ENCODE measurements around the gene ANAPC7.
"Not testable (repeated sequence)": the region's sequence is repeated elsewhere in the genome, so short reads cannot be mapped to it uniquely, and the experiment has no call there.

The ANAPC7 gene

DNA sequence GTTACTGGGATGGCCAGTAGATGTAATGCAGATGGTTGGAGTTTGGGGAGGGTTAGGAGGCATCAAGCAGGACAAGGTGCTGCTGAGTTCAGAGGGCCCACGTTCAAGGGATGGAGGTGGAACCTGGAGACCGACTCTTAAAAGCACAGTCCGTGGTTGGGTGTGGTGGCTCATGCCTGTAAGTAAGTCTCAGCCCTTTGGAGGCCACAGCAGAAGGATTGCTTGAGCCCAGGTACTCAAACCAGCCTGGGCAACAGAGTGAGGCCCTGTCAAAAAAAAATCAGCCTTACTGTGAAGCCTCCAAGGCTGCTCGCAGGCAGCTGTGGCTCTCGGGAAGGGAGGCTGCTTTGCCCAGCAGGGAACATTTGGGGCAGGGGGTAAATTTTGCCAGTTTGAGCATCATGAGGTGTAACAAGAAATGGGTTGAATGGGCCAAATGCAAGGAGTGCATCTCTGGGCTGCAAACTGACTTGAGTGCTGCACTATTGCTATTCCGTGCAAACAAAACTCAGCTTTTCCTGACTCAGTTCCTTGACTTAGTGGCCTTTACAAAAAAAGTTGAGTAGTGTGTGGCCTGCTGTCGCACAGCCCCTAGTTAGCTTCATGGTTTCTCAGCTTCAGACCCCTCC lies 55.0 kb downstream of the ANAPC7 start:
- no peak for DNase-seq

DNA sequence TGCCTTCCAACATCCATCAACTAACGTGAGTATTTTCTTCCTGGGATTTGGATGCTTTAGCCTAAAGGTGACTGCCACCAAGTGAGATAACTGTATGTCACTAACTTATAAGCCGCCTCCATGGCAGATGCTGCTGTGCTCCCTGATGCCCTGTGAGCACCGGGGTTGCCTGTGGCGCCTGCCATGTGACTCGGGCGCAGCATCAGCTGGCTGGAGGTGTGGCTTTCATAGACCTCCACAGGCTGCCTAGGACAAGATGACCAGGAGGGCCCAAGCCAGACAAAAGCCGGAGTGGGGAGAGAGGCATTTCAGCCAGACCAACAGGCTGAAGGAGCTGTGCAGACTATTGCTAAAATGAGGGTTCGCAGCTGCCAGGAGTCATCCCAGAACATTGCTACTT lies 55.7 kb downstream of the ANAPC7 start:
- DNase-seq, result no peak

DNA sequence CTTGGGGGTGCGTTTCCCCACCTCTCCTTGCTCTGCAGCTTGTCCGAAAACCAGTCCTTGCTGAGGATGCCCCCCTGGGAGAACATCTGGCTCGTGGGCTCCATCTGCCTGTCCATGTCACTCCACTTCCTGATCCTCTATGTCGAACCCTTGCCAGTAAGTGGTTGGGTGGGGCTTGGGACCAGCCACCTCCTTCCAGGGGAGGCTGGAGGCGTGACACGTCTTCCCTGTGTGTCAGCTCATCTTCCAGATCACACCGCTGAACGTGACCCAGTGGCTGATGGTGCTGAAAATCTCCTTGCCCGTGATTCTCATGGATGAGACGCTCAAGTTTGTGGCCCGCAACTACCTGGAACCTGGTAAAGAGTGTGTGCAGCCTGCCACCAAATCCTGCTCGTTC lies 57.5 kb downstream of the ANAPC7 start:
- no peak for DNase-seq

DNA sequence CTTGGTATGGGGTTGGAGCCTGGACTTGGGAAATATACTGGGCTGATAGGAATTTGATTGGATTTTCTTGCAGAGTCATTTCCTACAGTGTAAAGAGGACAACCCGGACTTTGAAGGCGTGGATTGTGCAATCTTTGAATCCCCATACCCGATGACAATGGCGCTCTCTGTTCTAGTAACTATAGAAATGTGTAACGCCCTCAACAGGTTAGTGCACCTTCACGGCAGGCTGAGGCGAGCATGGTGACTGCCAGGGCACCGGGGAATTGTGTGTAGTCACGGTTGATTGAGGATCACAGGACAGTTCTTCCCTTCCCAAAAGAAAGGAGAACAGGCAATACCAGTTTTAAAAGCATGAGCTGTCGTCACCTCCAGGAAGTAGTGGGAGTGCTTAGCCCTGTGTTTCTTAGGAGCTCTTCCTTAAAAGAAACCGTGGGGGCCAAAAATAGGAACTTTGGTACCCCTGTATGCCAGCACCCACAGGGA lies 58.3 kb downstream of the ANAPC7 start:
- DNase-seq, result no peak

DNA sequence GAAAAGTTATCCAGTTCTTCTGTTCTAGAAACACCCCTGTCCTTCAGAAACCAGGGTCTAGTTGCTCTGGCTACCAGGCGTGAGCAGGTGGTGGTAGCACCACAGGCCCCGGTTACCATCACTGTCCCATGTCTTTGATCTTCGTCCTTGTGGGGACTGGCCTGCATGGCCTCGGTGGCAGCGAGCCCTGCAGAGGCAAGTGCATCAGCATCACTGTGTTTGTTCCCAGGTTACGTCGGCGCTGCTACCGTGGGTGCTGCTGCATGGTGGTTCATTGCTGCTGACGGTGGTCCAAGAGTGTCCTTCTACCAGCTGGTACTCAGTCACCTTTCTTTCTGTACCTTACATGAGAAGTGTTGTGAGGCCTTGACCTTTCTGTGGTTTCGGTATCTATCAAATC lies 58.9 kb downstream of the ANAPC7 start:
- DNase-seq, result no peak

DNA sequence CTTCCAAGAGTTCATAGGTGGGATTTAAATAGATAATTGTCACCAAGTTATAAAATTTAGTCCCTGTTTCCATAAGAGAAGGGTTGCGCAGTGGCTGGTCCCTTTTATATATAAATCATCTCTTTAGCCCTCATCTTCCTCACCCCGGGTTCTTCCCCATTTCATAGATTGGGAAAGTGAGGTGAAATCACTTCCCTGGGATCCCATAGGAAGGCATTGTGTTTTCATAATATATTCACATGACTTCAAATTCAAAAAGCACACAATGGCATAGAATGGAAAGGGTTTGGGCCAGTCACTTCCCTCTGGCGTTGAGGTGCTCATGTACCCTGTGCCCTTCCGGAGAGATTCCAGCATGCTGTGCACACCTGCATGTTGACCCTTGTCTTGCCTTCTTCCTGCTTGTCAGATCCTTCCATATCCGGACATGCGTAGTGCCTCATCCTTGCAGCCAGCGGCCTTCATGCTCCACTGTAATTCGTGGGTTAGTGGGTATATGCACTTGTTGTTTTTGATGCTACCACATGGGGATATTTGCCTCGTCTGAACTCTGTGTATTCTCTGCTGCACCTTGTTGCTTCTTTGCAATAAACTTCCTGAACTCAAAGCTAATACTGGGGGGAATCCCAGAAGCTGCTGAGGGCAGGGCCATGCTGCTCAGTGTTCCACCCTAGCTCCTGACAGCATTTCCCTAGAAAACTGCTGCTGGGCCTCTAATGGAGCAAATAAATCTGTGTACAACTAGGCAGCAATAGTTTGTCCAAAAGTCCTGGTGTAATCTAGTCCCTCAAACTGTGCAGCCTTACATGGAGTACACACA lies 59.6 kb downstream of the ANAPC7 start:
- no peak for DNase-seq

DNA sequence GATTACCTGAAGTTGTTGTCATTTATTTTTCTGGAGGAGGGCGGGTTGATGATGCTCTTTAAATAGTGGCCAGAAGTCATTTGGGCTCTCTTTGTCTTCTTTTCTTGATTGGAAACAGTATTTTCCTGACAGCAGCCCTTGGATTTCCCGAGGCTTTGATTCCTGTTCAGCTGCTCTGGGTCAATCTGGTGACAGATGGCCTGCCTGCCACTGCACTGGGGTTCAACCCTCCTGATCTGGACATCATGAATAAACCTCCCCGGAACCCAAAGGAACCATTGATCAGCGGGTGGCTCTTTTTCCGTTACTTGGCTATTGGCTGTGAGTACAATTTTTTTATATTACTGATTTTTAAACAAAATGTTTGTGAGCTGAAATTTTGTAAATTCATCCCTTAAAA lies 60.4 kb downstream of the ANAPC7 start:
- DNase-seq, result no peak

DNA sequence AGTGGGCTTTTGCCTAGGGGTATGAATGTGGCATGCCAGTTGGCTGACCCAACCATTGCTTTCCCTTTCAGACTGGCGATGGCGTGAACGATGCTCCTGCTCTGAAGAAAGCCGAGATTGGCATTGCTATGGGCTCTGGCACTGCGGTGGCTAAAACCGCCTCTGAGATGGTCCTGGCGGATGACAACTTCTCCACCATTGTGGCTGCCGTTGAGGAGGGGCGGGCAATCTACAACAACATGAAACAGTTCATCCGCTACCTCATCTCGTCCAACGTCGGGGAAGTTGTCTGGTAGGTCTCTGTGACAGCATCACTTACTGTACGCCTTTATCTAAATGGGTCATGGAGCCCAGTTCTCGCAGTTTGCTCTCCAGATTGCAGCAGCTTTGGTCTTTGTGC lies 61.4 kb downstream of the ANAPC7 start:
- DNase-seq, result no peak

DNA sequence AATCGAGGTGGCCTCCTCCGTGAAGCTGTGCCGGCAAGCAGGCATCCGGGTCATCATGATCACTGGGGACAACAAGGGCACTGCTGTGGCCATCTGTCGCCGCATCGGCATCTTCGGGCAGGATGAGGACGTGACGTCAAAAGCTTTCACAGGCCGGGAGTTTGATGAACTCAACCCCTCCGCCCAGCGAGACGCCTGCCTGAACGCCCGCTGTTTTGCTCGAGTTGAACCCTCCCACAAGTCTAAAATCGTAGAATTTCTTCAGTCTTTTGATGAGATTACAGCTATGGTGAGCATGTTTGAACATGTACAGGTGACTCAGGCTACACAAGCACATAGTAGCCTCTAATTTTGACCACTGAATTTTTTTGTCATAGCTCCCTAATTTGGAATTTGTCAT lies 62.8 kb downstream of the ANAPC7 start:
- DNase-seq, result no peak

DNA sequence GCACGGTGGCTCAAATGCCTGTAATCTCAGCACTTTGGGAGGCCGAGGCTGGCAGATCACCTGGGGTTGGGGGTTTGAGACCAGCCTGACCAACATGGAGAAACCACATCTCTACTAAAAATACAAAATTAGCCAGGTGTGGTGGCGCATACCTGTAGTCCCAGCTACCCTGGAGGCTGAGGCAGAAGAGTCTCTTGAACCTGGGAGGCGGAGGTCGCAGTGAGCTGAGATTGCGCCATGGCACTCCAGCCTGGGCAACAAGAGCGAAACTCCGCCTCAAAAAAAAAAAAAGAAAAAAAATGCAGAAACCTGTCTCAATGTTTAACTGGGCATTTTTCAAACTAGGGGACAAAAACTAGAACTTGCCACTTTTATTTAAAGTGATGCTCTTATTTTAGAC lies 63.2 kb downstream of the ANAPC7 start:
- not testable (repeated sequence) for DNase-seq

DNA sequence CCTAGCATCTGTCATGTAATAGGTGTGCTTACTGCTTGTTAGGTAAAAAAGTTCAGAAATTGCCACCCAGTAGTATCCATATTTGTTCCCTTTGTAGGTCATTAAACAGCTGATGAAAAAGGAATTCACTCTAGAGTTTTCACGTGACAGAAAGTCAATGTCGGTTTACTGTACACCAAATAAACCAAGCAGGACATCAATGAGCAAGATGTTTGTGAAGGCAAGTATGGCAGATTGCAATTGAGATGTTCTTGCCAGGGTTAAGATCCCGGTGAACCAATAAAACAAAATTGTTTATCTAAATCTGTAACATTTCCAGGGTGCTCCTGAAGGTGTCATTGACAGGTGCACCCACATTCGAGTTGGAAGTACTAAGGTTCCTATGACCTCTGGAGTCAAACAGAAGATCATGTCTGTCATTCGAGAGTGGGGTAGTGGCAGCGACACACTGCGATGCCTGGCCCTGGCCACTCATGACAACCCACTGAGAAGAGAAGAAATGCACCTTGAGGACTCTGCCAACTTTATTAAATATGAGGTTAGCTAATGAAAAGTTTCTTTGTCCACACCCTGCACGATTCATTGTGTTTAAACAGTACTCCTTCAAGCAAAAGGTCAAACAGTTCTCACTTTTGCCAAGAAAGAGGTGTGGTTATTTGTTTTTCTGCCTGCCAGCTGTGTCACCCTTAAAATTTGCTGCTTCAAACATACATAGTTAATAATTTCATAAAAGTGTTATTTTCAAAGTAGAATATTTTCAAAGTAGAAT lies 64.1 kb downstream of the ANAPC7 start:
- DNase-seq, result no peak

DNA sequence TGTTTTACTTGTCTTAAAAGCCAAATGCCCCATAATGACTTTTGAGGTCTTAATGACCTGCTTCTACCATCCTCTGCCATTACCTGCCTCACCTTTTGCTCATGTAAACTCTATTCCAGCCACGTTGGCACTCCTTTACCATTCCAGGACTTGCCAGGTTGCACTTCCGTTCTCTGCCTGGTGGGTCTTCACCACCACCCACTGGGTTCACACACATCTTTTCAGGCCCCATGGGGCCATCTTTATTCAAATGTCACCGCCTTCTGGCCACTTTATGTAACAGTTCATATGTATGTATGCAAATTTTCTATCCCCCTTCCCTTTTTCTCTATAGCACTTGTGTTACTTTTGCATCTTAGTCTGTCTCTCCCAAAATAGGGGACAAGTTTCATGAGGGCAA lies 64.8 kb downstream of the ANAPC7 start:
- peak; percentile 26 for DNase-seq

DNA sequence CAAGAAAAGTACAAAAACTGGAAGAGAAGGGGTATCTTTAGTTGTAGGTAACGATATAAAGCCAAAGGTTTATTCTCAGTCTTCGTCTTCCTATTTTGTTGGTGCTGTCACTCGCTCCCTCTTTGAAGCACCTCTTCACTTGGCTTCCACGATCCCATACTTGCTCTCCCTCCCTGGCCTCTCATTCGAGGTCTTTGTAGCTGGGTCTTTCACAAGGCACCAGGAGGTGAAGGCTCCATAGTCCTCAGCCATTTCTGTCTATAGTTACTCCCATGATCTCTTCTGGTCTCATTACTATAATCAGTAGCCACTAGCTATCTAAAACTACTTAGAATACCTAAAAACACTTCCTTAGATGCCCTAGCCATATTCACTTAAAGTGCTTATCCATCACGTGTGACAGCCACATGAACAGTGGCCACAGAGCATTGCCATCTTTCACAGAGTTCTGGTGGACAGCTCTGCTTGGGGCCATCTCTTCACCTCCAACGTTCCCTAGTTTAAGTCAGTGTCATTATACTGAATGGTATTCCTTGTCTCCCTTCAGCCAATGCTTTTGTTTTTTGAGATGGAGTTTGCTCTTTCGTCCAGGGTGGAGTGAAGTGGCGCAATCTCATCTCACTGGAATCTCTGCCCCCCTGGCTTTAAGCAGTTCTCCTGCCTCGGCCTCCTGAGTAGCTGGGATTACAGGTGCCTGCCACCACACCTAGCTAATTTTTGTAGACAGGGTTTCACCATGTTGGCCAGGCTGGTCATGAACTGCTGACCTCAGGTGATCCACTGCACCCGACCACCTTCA lies 65.4 kb downstream of the ANAPC7 start:
- DNase-seq, result no peak

DNA sequence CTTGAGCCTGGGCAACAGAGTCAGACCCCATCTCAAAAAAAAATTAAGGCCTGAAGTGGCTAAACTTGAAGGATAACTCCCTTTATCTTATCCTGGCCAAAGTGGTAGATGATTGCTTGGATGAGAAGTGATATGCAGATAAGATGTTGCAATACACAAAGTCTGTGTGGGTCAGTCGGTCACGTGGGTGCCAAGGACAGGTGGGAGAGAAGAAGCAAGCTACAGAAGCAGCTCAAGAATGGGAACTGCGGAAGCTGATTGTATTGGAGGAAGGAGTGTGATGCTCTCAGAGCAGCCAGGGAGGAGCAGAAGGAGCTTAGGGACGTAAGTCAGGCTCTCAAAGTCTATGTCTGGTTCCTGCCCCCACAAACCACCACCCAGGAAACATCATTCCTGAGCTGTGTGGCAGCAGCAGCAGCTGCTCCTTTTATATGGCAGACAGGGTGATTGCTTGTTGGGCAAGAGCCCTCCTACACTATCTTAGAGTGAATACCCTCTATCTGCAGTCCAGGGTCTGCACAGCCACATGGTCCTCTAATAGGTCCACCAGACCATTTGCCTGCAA lies 67.9 kb downstream of the ANAPC7 start:
- no peak for DNase-seq

DNA sequence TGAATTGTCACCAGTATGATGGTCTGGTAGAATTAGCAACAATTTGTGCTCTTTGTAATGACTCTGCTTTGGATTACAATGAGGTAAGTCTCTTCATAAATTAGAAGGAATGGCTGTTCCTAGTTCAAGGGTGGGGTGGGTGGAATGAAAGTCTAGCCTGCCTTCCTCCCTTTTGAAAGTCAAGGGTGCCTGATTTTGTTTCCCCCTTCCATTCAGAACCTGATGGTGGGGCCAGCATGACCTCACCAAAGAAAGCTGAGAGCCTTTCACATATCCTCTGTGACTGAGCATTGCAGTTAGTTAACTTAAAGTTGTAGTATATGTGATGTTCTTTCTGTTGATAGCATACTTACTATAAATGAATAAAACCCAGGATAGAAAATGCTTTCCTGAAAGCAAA lies 70.3 kb downstream of the ANAPC7 start:
- no peak for DNase-seq

DNA sequence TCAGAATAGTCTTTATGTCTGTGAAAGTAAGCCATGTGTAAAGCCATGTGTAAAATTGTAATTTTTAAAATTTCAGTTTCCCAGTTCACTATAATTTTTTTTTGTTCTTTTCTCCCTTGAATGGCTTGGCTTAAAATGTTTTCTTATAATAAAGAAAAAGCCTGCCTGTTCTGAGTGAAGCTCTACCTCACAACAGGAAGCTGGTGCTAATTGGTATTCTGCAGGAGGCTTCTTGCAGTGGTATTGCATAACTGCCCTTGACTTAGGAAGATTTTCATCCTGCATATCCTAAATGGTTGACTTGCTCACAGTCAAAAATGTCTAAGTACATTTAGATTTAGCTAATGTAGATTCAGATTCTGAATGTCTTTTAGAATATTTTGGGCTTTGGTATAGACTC lies 73.0 kb downstream of the ANAPC7 start:
- DNase-seq, result peak; percentile 31

DNA sequence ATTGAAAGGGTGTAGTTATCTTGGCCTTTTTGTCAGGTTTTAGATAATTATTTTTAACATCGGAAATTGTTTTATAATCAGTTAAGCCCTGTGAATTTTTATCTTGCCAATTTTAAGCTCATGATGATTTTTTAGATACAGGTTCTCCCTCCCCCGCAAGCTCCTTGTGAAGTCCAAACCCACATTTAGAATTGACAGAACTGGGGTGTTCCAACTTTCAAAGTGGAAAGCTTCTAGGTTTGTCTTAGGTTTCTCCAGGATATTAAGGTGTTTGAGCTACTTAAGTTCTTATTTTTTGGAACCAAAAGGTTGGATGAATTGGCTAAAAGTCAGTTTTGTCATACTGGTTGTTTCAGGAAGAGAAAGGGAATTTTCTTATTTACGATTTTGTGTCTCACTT lies 73.4 kb downstream of the ANAPC7 start:
- no peak for DNase-seq

DNA sequence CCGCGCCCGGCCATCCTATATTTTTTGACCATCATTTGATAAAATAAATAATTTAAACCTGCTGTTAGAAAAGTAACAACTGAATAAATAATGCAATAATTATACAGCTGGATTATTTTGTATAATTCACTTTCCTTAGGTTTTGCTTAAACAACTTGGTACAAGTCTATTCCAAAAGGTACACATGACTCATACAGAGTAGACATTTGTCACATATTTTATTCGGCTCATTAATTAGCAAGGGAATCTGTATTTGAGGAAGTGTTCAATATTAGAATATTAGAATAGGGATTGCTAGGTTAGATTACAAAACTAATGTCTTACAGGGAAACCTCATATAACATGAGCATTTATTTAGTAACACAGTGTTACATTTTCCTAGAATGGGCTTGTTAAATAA lies 73.8 kb downstream of the ANAPC7 start:
- DNase-seq, result no peak
